Measurements from ENCODE around the gene ATP11A. TPM values are rescaled to one million over a fixed set of nuclear protein-coding genes. Genes with fewer than 3 reads are reported as not detected.

ATP11A gene
- total RNA-seq, 3 donors from 2014 or later: 15.5 to 28.7 (median 19.4) TPM

GRCh38 chr13:112747256-112747655 is 57.4 kb downstream of the ATP11A start:
- Histone ChIP-seq H3K36me3 (ENCODE audit: low read depth) (no peaks in the 10 kb centered on the region), H3K9me3 (no peaks in the 10 kb centered on the region), H3K4me1 (ENCODE audit: low read depth) (no peaks in the 10 kb centered on the region), H3K4me3 (no peak overlapping the region)
- intact Hi-C loops (cut with DNase I, micrococcal nuclease): no loop called here
- no peak for DNase-seq
- no peak for ATAC-seq
- no peak for TF ChIP-seq CTCF (IDR thresholded peaks at IDR 0.05)

- Histone ChIP-seq H3K9me3 (no peaks in the 10 kb centered on the region), H3K4me3 (no peak overlapping the region), H3K36me3 (ENCODE audit: low read depth) (no peaks in the 10 kb centered on the region), H3K4me1 (ENCODE audit: low read depth) (no peaks in the 10 kb centered on the region)
- TF ChIP-seq CTCF (IDR thresholded peaks at IDR 0.05): no peak
- intact Hi-C loops (cut with DNase I, micrococcal nuclease): no loop called here
- ATAC-seq: peak; percentile 42
- peak in 1 of 3 donors; percentile 19 for DNase-seq
These were observed 59.3 kb downstream of the ATP11A start for GRCh38 chr13:112748947-112749735.

- Histone ChIP-seq H3K36me3 (ENCODE audit: low read depth) (no peaks in the 10 kb centered on the region), H3K9me3 (no peaks in the 10 kb centered on the region), H3K4me1 (ENCODE audit: low read depth) (no peaks in the 10 kb centered on the region), H3K4me3 (no peak overlapping the region)
- no peak for TF ChIP-seq CTCF (IDR thresholded peaks at IDR 0.05)
- DNase-seq (no peak), ATAC-seq (no peak)
- intact Hi-C loops (cut with DNase I, micrococcal nuclease): no loop called here
These were observed 60.7 kb downstream of the ATP11A start for GRCh38 chr13:112750570-112750969.

- no peaks in the 10 kb centered on the region for H3K36me3 ChIP-seq (ENCODE audit: low read depth)
- H3K4me1 ChIP-seq (ENCODE audit: low read depth): no peaks in the 10 kb centered on the region
- H3K9me3 ChIP-seq: no peaks in the 10 kb centered on the region
- DNase-seq: no peak
- no peak for TF ChIP-seq CTCF (IDR thresholded peaks at IDR 0.05)
- intact Hi-C loops (cut with DNase I, micrococcal nuclease): no loop called here
- no peak for ATAC-seq
- no peak overlapping the region for H3K4me3 ChIP-seq
These were observed 61.8 kb downstream of the ATP11A start for GRCh38 chr13:112751617-112752016.

- Histone ChIP-seq H3K36me3 (ENCODE audit: low read depth) (no peaks in the 10 kb centered on the region), H3K4me1 (ENCODE audit: low read depth) (no peaks in the 10 kb centered on the region), H3K4me3 (no peak overlapping the region), H3K9me3 (no peaks in the 10 kb centered on the region)
- intact Hi-C loops (cut with DNase I, micrococcal nuclease): no loop called here
- DNase-seq: no peak
- ATAC-seq: no peak
- no peak for TF ChIP-seq CTCF (IDR thresholded peaks at IDR 0.05)
These were observed 62.4 kb downstream of the ATP11A start for GRCh38 chr13:112752211-112752610.

Measured in mucosa of descending colon (tissue), 3 donors.